ENCODE measurements around the gene LRP5. TPM values are rescaled to one million over a fixed set of nuclear protein-coding genes. Genes with fewer than 3 reads are reported as not detected.

The LRP5 gene
- total RNA-seq, 1 experiment from 2014 or later, result 15.4 TPM

GRCh38 chr11:68302670-68303069 lies 9.7 kb upstream of the LRP5 start:
- peak; percentile 38 for DNase-seq (ENCODE audit: low read depth)
- in situ Hi-C loops (cut with HindIII; ENCODE audit: low pct_unique_long_range_greater_than_20kb, low sequenced_read_pairs), result no loop called here

- in situ Hi-C loops (cut with HindIII; ENCODE audit: low pct_unique_long_range_greater_than_20kb, low sequenced_read_pairs), result no loop called here
Measured at GRCh38 chr11:68303083-68303482, 9.3 kb upstream of the LRP5 start.

GRCh38 chr11:68303982-68304780 lies 8.2 kb upstream of the LRP5 start:
- DNase-seq (ENCODE audit: low read depth), result no peak
- in situ Hi-C loops (cut with HindIII; ENCODE audit: low pct_unique_long_range_greater_than_20kb, low sequenced_read_pairs), result no loop called here

More at GRCh38 chr11:68303083-68303482, 9.3 kb upstream of the LRP5 start:
- DNase-seq (ENCODE audit: low read depth), result no peak

GRCh38 chr11:68306636-68307035 lies 5.8 kb upstream of the LRP5 start:
- DNase-seq (ENCODE audit: low read depth), result no peak
- in situ Hi-C loops (cut with HindIII; ENCODE audit: low pct_unique_long_range_greater_than_20kb, low sequenced_read_pairs), result no loop called here

DNA sequence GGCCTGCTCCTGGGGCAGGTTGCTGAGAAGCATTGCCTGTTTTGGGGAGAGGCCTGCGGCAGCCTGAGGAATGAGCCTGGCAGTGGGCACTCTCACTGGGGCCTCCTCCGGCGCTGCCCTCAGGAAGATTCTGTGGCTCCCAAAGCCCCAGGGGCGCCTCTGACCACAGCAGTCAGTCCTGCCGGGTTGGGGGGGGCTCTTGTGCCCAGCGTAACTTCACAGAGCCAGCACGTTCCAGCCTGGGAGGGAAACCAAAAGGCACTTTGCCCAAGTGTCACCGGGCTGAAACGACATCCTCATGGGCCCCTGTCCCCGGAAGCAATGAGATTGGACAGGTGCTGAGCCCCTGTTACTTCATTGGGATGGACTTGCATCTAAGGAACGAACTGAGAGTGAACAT lies 4.3 kb upstream of the LRP5 start:
- DNase-seq (ENCODE audit: low read depth), result no peak

GRCh38 chr11:68309621-68310185 lies 2.7 kb upstream of the LRP5 start:
- in situ Hi-C loops (cut with HindIII; ENCODE audit: low pct_unique_long_range_greater_than_20kb, low sequenced_read_pairs), result no loop called here

More for the DNA sequence above, 4.3 kb upstream of the LRP5 start:
- in situ Hi-C loops (cut with HindIII; ENCODE audit: low pct_unique_long_range_greater_than_20kb, low sequenced_read_pairs), result no loop called here

DNA sequence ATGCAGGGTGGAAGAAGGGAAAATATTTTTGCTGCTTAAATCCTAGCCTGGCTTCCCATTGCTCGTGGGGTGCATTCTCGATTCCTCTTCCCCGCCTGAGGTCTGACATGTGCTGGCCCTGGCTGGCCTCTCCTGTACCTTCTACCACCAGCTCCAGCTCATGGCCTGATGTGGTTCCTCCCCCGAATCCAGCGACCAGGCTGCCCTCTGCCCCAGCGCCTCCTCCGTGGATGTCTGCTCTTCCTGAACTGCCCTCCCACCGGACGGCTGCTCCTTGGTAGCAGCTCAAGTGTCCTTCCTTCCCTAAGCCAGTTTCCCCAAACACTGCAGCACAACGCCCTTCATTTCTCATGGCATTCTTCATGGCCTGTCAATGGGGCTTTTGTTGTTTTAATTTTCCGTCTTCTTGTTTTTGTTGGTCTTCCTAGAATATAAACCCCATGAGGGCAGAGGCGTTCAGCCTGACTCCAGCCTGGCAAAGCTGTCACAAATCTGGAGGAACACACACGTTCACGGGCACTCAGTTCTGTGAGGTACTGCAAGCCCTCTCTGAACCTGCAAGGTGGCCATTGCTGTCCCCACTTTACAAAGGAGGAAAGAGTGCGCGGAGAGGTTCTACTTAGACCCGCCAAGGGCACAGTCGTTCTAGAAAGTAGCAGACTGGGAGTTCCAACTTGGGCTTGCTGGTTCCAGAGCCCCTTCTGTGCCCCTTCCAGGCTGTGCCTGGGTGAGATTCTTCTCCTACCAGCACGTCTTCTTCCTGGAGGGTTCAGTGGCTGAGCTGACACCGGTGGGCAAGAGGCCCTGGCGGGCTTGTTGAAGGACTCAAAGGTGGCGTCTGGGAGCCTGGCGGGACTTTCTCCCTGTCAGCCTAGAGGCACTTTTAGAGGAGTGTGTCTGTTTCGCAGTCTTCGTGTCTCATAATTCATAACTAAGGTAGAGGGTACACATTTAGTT lies 953 bp upstream of the LRP5 start:
- in situ Hi-C loops (cut with HindIII; ENCODE audit: low pct_unique_long_range_greater_than_20kb, low sequenced_read_pairs), result no loop called here
- no peak for DNase-seq (ENCODE audit: low read depth)

More at GRCh38 chr11:68309621-68310185, 2.7 kb upstream of the LRP5 start:
- no peak for DNase-seq (ENCODE audit: low read depth)

GRCh38 chr11:68312780-68313573 lies 586 bp downstream of the LRP5 start:
- in situ Hi-C loops (cut with HindIII; ENCODE audit: low pct_unique_long_range_greater_than_20kb, low sequenced_read_pairs), result no loop called here
- no peak for DNase-seq (ENCODE audit: low read depth)

GRCh38 chr11:68313574-68314202 lies 1.3 kb downstream of the LRP5 start:
- in situ Hi-C loops (cut with HindIII; ENCODE audit: low pct_unique_long_range_greater_than_20kb, low sequenced_read_pairs), result no loop called here
- DNase-seq (ENCODE audit: low read depth), result no peak

DNA sequence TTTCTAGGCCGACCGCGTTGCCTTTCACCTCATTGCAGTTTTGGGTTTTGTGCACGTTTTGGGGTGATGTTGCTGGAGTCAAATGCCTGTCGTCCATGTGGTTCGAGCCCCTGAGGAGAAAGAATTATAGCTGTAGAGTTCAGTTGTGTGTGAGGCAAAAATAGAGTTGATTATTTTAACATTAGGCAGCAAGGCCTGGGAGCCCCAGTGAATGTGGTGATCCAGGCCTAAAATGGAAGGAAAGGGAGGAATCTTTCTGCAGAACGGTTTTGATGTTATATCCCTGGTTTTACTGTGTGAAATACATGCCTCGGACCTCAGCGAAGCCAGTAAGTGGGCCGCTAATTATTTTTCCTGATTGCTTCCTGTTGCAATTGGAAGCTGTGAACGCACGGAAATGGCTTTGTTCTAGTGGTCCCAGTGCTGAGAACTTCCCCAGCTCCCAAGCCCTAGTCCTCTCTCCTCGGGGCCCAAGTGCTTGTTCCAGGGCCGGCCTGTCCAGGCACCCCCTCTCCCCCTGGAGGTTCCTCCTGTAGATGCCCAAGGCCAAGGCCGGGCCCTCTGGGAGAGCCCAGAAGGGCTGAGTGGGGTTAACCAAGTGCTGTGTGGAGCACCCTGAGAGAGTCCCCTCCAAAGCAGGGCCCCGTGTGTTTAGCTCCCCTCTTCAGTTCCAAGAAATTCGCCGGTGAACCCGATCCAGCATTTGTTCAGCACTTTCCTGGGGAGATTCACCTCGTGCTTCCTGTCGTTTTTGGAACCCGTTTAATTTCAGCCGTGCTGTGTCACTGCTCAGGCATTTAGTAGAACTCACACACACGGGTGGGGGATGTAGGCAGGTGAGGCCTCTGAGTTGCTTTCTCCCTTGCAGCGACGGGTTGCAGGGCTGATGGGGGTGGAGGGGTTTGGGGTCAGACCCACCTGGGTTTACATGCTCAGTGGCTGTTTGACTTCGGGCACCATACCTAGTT lies 2.1 kb downstream of the LRP5 start:
- in situ Hi-C loops (cut with HindIII; ENCODE audit: low pct_unique_long_range_greater_than_20kb, low sequenced_read_pairs), result no loop called here
- no peak for DNase-seq (ENCODE audit: low read depth)

- in situ Hi-C loops (cut with HindIII; ENCODE audit: low pct_unique_long_range_greater_than_20kb, low sequenced_read_pairs), result no loop called here
- DNase-seq (ENCODE audit: low read depth), result no peak
Measured at GRCh38 chr11:68315171-68315920, 3.0 kb downstream of the LRP5 start.

DNA sequence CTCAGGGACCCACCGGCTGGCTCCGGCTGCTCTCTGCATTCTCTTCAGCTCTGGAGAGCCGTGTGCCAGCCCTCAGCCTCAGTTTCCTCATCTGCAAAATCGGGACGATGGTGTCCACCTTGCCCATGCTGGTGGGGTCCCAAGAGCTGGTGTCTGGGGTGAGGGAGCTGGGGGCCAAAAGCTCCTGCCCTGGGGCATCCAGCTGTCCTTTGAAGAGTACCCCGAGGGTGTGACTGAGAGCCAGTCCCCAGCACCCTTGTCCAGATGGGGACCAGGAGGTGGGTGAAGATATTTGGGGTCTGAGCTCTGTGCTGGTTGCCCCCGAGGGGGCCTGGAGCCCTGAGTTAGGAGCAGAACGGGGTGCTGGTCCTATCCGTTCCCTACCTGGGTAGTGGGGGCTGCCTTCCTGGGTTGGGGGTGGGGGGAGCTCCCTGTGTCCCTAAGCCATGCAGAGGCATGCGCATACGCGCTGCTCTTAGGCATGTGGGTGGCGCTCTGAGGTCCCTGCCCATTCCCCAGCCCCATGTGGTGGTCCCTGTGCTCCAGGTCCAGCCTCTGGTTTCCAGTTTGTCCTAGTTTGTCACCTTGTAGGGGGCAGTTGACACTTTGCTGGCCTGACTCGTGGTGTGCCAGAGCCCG lies 4.9 kb downstream of the LRP5 start:
- no peak for DNase-seq (ENCODE audit: low read depth)
- in situ Hi-C loops (cut with HindIII; ENCODE audit: low pct_unique_long_range_greater_than_20kb, low sequenced_read_pairs), result no loop called here

GRCh38 chr11:68321293-68322051 lies 9.1 kb downstream of the LRP5 start:
- DNase-seq (ENCODE audit: low read depth), result no peak
- in situ Hi-C loops (cut with HindIII; ENCODE audit: low pct_unique_long_range_greater_than_20kb, low sequenced_read_pairs), result no loop called here

DNA sequence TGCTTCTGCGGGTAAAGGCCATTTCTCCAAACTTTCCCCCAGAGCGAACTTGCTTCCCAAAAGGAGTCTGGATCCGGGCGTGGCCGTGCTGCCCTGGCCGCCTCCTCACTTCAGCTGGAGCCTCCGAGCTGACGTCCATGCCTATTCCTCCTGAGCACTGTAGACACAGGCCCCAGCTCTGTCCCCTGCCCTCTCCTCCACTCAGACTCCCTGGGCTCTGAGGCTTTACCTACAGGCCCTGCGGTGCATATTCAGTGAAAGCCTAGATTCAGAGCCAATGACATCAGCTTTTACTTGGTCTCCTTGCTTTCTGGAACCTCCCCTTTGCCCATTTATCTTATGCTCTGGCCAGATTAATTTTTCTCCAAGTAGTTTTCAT lies 9.7 kb downstream of the LRP5 start:
- no peak for DNase-seq (ENCODE audit: low read depth)
- in situ Hi-C loops (cut with HindIII; ENCODE audit: low pct_unique_long_range_greater_than_20kb, low sequenced_read_pairs), result no loop called here

DNA sequence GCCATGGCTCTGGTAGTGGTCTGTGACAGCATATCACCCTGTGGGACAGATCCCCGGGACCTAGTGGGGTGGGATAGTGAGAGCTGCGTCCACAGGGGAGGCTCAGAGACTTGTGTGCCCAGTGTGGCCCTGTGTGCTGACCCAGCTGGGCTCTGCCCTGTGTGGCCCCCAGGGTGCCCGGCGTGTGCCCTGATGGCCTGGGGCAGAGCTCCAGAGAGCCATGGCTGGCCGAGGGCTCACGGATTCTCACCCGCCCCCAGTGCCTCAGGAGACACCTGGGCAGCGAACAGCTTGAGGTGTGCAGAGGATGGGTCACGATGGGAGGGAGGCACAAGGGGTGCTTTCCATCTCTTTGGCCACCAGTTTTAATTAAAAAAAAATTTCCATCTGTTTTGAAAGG lies 11.8 kb downstream of the LRP5 start:
- in situ Hi-C loops (cut with HindIII; ENCODE audit: low pct_unique_long_range_greater_than_20kb, low sequenced_read_pairs), result no loop called here

More for the DNA sequence above, 11.8 kb downstream of the LRP5 start:
- DNase-seq (ENCODE audit: low read depth), result no peak

Data from Caki2 (cell line).